ENCODE data around the gene UTP3.

DNA sequence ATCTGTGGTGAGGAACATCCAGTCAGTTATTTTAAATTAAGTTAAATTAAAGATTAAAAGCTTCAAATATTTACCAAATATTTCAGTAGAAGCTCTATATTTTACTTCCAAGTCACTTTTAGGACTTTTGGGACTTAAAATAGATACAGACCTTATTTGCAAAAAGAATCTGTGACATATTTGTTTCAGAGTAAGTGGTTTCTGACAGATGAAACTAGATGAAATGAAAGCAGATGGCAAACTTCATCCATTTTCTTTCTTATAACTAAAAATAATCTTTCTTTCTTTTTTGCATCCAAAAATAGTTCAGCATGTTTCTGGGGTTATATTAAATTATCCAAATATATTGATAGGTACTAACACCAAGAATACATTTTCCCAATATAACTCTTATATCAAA, 6.6 kb upstream of the UTP3 start:
- TF ChIP-seq, protein P1, sequence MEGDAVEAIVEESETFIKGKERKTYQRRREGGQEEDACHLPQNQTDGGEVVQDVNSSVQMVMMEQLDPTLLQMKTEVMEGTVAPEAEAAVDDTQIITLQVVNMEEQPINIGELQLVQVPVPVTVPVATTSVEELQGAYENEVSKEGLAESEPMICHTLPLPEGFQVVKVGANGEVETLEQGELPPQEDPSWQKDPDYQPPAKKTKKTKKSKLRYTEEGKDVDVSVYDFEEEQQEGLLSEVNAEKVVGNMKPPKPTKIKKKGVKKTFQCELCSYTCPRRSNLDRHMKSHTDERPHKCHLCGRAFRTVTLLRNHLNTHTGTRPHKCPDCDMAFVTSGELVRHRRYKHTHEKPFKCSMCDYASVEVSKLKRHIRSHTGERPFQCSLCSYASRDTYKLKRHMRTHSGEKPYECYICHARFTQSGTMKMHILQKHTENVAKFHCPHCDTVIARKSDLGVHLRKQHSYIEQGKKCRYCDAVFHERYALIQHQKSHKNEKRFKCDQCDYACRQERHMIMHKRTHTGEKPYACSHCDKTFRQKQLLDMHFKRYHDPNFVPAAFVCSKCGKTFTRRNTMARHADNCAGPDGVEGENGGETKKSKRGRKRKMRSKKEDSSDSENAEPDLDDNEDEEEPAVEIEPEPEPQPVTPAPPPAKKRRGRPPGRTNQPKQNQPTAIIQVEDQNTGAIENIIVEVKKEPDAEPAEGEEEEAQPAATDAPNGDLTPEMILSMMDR (conservative IDR thresholded peaks at IDR 0.05): no peak
- TF ChIP-seq EZH2 (IDR thresholded peaks at IDR 0.05; ENCODE audit: low read depth): no peak
